HepG2 (cell line): Measurements from ENCODE around the gene ZNF783. TPM values are rescaled to one million over a fixed set of nuclear protein-coding genes. Genes with fewer than 3 reads are reported as not detected.

Experiments
- AHR ChIP-seq: IDR thresholded peaks from 2 replicates; pipeline ENCODE4 v1.6.1; 2018; ENCODE audit warnings: missing genetic modification reagents, missing compliant biosample characterization
- ATRX ChIP-seq: sonication (generic); formaldehyde crosslinking; IDR thresholded peaks from 2 replicates; pipeline ENCODE4 v1.4.0; 2020; ENCODE audit warnings: missing genetic modification reagents, borderline replicate concordance
- CBX5 ChIP-seq: sonication (generic); formaldehyde crosslinking; IDR thresholded peaks from 2 replicates; pipeline ENCODE4 v1.4.0; 2020; ENCODE audit warnings: missing genetic modification reagents, borderline replicate concordance
- CREB1 ChIP-seq, 2 experiments: fragments of 450-650 bp in 1 of 2; IDR thresholded peaks; 2 replicates each; pipeline ENCODE4 v1.6.1; 2016 to 2017; ENCODE audit warnings: control low read depth in 1 of 2, mild to moderate bottlenecking in 1 of 2, missing compliant biosample characterization in 1 of 2, missing genetic modification characterization in 1 of 2
- GTF3A ChIP-seq: sonication (generic); formaldehyde crosslinking; conservative IDR thresholded peaks from 2 replicates; pipeline ENCODE4 v1.4.0; 2020; ENCODE audit warnings: mild to moderate bottlenecking, missing genetic modification reagents
- HMGA1 ChIP-seq: sonication (generic); formaldehyde crosslinking; conservative IDR thresholded peaks from 2 replicates; pipeline ENCODE4 v1.4.0; 2020; ENCODE audit warnings: missing genetic modification reagents
- JARID2 ChIP-seq: sonication (generic); formaldehyde crosslinking; IDR thresholded peaks from 2 replicates; pipeline ENCODE4 v1.8.1; 2023; ENCODE audit warnings: missing genetic modification reagents, inconsistent platforms; ENCODE audit not compliant: insufficient replicate concordance
- KAT7 ChIP-seq: IDR thresholded peaks from 2 replicates; pipeline ENCODE4 v1.6.1; 2018; ENCODE audit warnings: borderline replicate concordance, missing compliant biosample characterization
- MTA1 ChIP-seq: sonication (generic); formaldehyde crosslinking; IDR thresholded peaks from 2 replicates; pipeline ENCODE4 v1.4.0; 2020; ENCODE audit warnings: missing genetic modification reagents, mild to moderate bottlenecking, borderline replicate concordance
- MZF1 ChIP-seq: sonication (generic); formaldehyde crosslinking; IDR thresholded peaks from 2 replicates; pipeline ENCODE4 v1.8.1; 2023; ENCODE audit warnings: mild to moderate bottlenecking, missing genetic modification reagents, borderline replicate concordance
- NCOR1 ChIP-seq: fragments of 200-600 bp; sonication (generic); IDR thresholded peaks from 2 replicates; pipeline ENCODE4 v1.7.0; 2017; ENCODE audit warnings: antibody characterized with exemption, low read length, borderline replicate concordance
- NFE2L1 ChIP-seq: sonication (generic); formaldehyde crosslinking; IDR thresholded peaks from 2 replicates; pipeline ENCODE4 v1.4.0; 2020; ENCODE audit warnings: missing genetic modification reagents, mild to moderate bottlenecking, borderline replicate concordance
- PHF21A ChIP-seq: sonication (generic); formaldehyde crosslinking; IDR thresholded peaks from 2 replicates; pipeline ENCODE4 v1.5.0; 2020; ENCODE audit warnings: mild to moderate bottlenecking, missing genetic modification reagents
- POLR2AphosphoS5 ChIP-seq: IDR thresholded peaks from 2 replicates; pipeline ENCODE4 v1.6.1; 2012; ENCODE audit warnings: low read depth, low read length
- RFX1 ChIP-seq: fragments of 450-650 bp; IDR thresholded peaks from 2 replicates; pipeline ENCODE4 v1.6.1; 2017
- RNF2 ChIP-seq: fragments of 450-650 bp; conservative IDR thresholded peaks from 2 replicates; pipeline ENCODE4 v1.6.1; 2016; ENCODE audit warnings: low read depth
- SAFB2 ChIP-seq: sonication (generic); formaldehyde crosslinking; IDR thresholded peaks from 2 replicates; pipeline ENCODE4 v1.5.1; 2020; ENCODE audit warnings: missing genetic modification reagents, low read depth, mild to moderate bottlenecking, borderline replicate concordance
- ZNF383 ChIP-seq: sonication (generic); formaldehyde crosslinking; IDR thresholded peaks from 2 replicates; pipeline ENCODE4 v1.4.0; 2020; ENCODE audit warnings: missing genetic modification reagents, mild to moderate bottlenecking, borderline replicate concordance
- ZNF567 ChIP-seq: sonication (generic); formaldehyde crosslinking; IDR thresholded peaks from 2 replicates; pipeline ENCODE4 v1.8.1; 2023; ENCODE audit warnings: mild to moderate bottlenecking, missing genetic modification reagents, borderline replicate concordance
- ZNF891 ChIP-seq: sonication (generic); formaldehyde crosslinking; IDR thresholded peaks from 2 replicates; pipeline ENCODE4 v1.5.0; 2020; ENCODE audit warnings: mild to moderate bottlenecking, missing genetic modification reagents
- polyA plus RNA-seq, 8 experiments: library from polyadenylated mRNA; depleted of rRNA in 3 of 8; stranded (reverse) in 7 of 8; unstranded in 1 of 8; fragments of >200 nt; fragmentation: Illumina TruSeq in 4 of 8; extraction: Trizol in 4 of 8; gene quantifications; 2 replicates each; pipeline versions ENCODE4 v1.2.1 to v1.2.3, GENCODE V29; 2011 to 2016; ENCODE audit warnings: low read depth in 4 of 8, missing spikeins in 1 of 8, mixed read lengths in 1 of 8; ENCODE audit not compliant: insufficient read depth in 1 of 8
- total RNA-seq, 5 experiments: library from RNA; depleted of rRNA; stranded (reverse); fragments of >200 nt; fragmentation: Illumina TruSeq; extraction: Trizol; gene quantifications; 2 replicates each; pipeline ENCODE4 v1.2.3, GENCODE V29; 2016; ENCODE audit warnings: low read depth in 1 of 5
- TF ChIP-seq, protein P1 (sequence below): IDR thresholded peaks from 2 replicates; pipeline ENCODE4 v1.6.1; 2016; ENCODE audit warnings: missing compliant biosample characterization, missing genetic modification reagents, borderline replicate concordance
- TF ChIP-seq, protein P2 (sequence below): sonication (generic); formaldehyde crosslinking; IDR thresholded peaks from 2 replicates; pipeline ENCODE4 v1.8.0; 2022; ENCODE audit warnings: mild to moderate bottlenecking, missing genetic modification reagents, moderate library complexity
- TF ChIP-seq, protein P3 (sequence below): sonication (generic); formaldehyde crosslinking; IDR thresholded peaks from 2 replicates; pipeline ENCODE4 v1.4.0; 2020; ENCODE audit warnings: missing genetic modification reagents, borderline replicate concordance
- TF ChIP-seq, protein P4 (sequence below): sonication (generic); formaldehyde crosslinking; conservative IDR thresholded peaks from 2 replicates; pipeline ENCODE4 v1.5.0; 2020; ENCODE audit warnings: missing genetic modification reagents

ZNF783 gene
- total and polyA plus RNA-seq, 2 of the 13 experiments (the other 11 are each of a cell fraction or from before 2014, with no cell fraction given), result 4.1 to 5.2 TPM

DNA sequence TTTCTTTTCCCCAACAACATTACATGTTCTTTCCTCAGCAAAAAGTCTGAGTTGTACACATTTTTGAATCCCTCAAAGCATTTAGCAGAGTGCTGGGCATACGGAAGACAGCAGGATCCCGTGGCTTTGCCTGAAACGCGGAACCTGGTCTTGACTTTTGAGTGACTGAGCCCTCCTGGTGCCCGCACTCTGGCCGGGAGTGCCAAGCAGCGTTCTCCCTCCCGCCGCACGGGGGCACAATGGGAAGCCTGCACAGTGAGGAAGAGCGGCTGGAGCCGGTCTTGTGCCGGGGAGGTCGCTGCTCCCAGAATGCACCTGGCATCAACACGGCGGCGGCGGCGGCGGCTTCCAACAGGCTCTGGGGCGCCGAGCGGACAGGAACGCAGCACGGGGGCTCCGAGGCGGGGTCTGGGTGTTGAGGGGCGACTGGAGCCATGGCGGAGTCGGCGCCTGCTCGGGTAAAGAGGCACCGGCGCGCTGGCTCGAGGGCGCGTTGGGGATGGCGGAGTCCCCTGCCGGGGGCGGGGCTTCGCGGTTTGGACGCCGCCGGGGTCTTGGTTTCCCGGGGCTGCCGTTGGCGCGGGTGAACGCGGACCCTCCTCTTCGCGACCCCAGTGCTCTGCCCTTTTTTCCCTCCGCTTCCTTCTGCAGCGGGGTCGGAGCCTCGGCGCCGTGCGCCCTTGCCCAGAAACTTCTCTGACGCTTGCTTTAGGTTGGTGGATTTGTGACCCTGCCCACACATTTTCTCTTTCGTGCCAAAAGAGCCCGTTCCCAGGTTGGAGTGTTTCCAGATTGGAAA lies 22.5 kb upstream of the ZNF783 start, which contains the start of gene ZNF212 (continued):
- TF ChIP-seq AHR (CRISPR knock-in tag) (no peak), PHF21A (peak; percentile 31; the same call in 1 of the 2 replicates), RNF2 (no peak), CREB1 (IDR thresholded peaks at IDR 0.05) (no peak), CREB1 (CRISPR knock-in tag; IDR thresholded peaks at IDR 0.05) (peak; percentile 56; the same call in 1 of the 2 replicates), KAT7 (peak; percentile 95), SAFB2 (CRISPR knock-in tag) (peak; percentile 88; the same call in 1 of the 2 replicates), NFE2L1 (CRISPR knock-in tag) (no peak), HMGA1 (no peak), JARID2 (no peak), CBX5 (CRISPR knock-in tag) (0 out of 2 replicates have a peak, but pooled peaks have one; percentile 73), GTF3A (CRISPR knock-in tag) (peak; percentile 84; the same call in 1 of the 2 replicates), MTA1 (peak; percentile 64; the same call in 1 of the 2 replicates), ZNF567 (CRISPR knock-in tag) (0 out of 2 replicates have a peak, but pooled peaks have one; percentile 62), NCOR1 (no peak), ZNF891 (CRISPR knock-in tag) (peak; percentile 69), POLR2AphosphoS5 (peak; percentile 57), RFX1 (no peak), ATRX (CRISPR knock-in tag) (no peak), MZF1 (CRISPR knock-in tag) (no peak), ZNF383 (CRISPR knock-in tag) (peak; percentile 48; the same call in 1 of the 2 replicates)
- TF ChIP-seq, protein P1, sequence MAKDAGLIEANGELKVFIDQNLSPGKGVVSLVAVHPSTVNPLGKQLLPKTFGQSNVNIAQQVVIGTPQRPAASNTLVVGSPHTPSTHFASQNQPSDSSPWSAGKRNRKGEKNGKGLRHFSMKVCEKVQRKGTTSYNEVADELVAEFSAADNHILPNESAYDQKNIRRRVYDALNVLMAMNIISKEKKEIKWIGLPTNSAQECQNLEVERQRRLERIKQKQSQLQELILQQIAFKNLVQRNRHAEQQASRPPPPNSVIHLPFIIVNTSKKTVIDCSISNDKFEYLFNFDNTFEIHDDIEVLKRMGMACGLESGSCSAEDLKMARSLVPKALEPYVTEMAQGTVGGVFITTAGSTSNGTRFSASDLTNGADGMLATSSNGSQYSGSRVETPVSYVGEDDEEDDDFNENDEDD (CRISPR knock-in tag), result peak; percentile 63; the same call in 1 of the 2 replicates
- TF ChIP-seq, protein P2, sequence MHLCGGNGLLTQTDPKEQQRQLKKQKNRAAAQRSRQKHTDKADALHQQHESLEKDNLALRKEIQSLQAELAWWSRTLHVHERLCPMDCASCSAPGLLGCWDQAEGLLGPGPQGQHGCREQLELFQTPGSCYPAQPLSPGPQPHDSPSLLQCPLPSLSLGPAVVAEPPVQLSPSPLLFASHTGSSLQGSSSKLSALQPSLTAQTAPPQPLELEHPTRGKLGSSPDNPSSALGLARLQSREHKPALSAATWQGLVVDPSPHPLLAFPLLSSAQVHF, result no peak
- TF ChIP-seq, protein P3, sequence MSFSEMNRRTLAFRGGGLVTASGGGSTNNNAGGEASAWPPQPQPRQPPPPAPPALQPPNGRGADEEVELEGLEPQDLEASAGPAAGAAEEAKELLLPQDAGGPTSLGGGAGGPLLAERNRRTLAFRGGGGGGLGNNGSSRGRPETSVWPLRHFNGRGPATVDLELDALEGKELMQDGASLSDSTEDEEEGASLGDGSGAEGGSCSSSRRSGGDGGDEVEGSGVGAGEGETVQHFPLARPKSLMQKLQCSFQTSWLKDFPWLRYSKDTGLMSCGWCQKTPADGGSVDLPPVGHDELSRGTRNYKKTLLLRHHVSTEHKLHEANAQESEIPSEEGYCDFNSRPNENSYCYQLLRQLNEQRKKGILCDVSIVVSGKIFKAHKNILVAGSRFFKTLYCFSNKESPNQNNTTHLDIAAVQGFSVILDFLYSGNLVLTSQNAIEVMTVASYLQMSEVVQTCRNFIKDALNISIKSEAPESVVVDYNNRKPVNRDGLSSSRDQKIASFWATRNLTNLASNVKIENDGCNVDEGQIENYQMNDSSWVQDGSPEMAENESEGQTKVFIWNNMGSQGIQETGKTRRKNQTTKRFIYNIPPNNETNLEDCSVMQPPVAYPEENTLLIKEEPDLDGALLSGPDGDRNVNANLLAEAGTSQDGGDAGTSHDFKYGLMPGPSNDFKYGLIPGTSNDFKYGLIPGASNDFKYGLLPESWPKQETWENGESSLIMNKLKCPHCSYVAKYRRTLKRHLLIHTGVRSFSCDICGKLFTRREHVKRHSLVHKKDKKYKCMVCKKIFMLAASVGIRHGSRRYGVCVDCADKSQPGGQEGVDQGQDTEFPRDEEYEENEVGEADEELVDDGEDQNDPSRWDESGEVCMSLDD, result no peak
- TF ChIP-seq, protein P4, sequence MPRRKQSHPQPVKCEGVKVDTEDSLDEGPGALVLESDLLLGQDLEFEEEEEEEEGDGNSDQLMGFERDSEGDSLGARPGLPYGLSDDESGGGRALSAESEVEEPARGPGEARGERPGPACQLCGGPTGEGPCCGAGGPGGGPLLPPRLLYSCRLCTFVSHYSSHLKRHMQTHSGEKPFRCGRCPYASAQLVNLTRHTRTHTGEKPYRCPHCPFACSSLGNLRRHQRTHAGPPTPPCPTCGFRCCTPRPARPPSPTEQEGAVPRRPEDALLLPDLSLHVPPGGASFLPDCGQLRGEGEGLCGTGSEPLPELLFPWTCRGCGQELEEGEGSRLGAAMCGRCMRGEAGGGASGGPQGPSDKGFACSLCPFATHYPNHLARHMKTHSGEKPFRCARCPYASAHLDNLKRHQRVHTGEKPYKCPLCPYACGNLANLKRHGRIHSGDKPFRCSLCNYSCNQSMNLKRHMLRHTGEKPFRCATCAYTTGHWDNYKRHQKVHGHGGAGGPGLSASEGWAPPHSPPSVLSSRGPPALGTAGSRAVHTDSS, result no peak
